Neutrophil (primary cell): ENCODE results near the gene TTR.

Experiments
- H3K27ac ChIP-seq: fragments of 200-600 bp; sonication (generic); 2 replicates; pipeline ENCODE4 v1.5.1; 2016; ENCODE audit warnings: mild to moderate bottlenecking, moderate library complexity
- H3K27me3 ChIP-seq: fragments of 200-600 bp; sonication (generic); 2 replicates; pipeline ENCODE4 v1.6.0; 2016; ENCODE audit warnings: mild to moderate bottlenecking
- H3K36me3 ChIP-seq: fragments of 200-600 bp; sonication (generic); 2 replicates; pipeline ENCODE4 v1.5.1; 2017
- H3K4me1 ChIP-seq, 2 experiments: fragments of 200-600 bp in 1 of 2; sonication (generic) in 1 of 2; 1 replicate in 1 of 2; 2 replicates in 1 of 2; pipeline versions ENCODE4 v1.5.1 to v1.6.1; 2013 to 2016; ENCODE audit warnings: low read depth in 1 of 2, low read length in 1 of 2, mild to moderate bottlenecking in 1 of 2, moderate library complexity in 1 of 2; ENCODE audit not compliant: control insufficient read depth in 1 of 2, insufficient read depth in 1 of 2
- H3K4me3 ChIP-seq, 2 experiments: fragments of 200-600 bp in 1 of 2; sonication (generic) in 1 of 2; 1 replicate in 1 of 2; 2 replicates in 1 of 2; pipeline ENCODE4 v1.5.1; 2013 to 2016; ENCODE audit warnings: low read depth in 1 of 2, low read length in 1 of 2, mild to moderate bottlenecking in 1 of 2, moderate library complexity in 1 of 2
- H3K9me3 ChIP-seq: fragments of 200-600 bp; sonication (generic); 2 replicates; pipeline ENCODE4 v1.5.1; 2016
- TF ChIP-seq, protein P1 (sequence below): fragments of 200-600 bp; sonication (generic); IDR thresholded peaks from 2 replicates; pipeline ENCODE4 v1.5.1; 2016; ENCODE audit warnings: antibody characterized with exemption

The TTR gene

DNA sequence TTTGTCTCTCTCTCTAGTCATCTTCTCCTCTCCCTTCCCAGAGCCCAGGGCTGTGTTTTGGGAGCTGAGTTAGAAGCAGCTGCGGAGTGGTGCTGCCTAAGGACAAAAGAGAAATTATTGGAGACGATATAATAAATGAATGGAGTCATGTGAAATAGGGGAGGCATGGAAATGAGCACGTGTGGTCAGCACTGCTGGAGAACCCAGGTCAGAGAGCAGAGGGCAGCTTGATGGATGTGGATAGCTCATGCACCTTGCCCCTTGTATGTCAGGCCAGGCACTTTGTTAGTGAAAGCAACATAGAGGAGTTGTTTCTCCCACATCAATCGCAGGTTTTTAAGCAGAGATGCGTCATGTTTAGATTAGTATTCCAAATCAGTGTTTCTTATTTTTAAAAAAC is 15.7 kb downstream of the TTR start:
- no peaks in the 10 kb centered on the region for H3K36me3 ChIP-seq
- H3K27ac ChIP-seq: no peak overlapping the region
- H3K4me3 ChIP-seq: no peak overlapping the region
- TF ChIP-seq, protein P1, sequence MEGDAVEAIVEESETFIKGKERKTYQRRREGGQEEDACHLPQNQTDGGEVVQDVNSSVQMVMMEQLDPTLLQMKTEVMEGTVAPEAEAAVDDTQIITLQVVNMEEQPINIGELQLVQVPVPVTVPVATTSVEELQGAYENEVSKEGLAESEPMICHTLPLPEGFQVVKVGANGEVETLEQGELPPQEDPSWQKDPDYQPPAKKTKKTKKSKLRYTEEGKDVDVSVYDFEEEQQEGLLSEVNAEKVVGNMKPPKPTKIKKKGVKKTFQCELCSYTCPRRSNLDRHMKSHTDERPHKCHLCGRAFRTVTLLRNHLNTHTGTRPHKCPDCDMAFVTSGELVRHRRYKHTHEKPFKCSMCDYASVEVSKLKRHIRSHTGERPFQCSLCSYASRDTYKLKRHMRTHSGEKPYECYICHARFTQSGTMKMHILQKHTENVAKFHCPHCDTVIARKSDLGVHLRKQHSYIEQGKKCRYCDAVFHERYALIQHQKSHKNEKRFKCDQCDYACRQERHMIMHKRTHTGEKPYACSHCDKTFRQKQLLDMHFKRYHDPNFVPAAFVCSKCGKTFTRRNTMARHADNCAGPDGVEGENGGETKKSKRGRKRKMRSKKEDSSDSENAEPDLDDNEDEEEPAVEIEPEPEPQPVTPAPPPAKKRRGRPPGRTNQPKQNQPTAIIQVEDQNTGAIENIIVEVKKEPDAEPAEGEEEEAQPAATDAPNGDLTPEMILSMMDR: no peak
- no peaks in the 10 kb centered on the region for H3K4me1 ChIP-seq
- H3K27me3 ChIP-seq: no peaks in the 10 kb centered on the region
- no peaks in the 10 kb centered on the region for H3K9me3 ChIP-seq

DNA sequence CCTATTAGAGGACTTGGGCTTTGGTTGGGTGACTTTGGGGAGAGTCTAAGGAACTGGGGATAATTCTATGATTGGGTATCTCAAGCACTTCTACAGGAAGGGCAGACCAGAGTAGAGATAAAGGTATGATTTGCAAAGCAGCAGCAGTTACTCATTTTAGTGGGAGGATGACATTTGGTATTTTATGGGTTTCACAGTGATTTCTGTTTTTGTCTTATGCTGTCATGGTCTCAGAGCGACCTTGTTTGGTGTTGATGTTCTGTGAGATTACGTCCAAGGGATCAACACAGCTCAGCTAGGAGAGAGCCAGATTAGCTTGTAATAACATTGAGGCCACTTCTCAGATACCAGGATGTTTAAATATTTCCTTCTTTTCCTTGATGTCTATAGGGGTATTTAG is 18.2 kb downstream of the TTR start:
- Histone ChIP-seq H3K27me3 (no peaks in the 10 kb centered on the region), H3K4me1 (no peaks in the 10 kb centered on the region), H3K36me3 (no peaks in the 10 kb centered on the region), H3K4me3 (no peak overlapping the region), H3K9me3 (no peaks in the 10 kb centered on the region), H3K27ac (no peak overlapping the region)
- TF ChIP-seq, protein P1: no peak

DNA sequence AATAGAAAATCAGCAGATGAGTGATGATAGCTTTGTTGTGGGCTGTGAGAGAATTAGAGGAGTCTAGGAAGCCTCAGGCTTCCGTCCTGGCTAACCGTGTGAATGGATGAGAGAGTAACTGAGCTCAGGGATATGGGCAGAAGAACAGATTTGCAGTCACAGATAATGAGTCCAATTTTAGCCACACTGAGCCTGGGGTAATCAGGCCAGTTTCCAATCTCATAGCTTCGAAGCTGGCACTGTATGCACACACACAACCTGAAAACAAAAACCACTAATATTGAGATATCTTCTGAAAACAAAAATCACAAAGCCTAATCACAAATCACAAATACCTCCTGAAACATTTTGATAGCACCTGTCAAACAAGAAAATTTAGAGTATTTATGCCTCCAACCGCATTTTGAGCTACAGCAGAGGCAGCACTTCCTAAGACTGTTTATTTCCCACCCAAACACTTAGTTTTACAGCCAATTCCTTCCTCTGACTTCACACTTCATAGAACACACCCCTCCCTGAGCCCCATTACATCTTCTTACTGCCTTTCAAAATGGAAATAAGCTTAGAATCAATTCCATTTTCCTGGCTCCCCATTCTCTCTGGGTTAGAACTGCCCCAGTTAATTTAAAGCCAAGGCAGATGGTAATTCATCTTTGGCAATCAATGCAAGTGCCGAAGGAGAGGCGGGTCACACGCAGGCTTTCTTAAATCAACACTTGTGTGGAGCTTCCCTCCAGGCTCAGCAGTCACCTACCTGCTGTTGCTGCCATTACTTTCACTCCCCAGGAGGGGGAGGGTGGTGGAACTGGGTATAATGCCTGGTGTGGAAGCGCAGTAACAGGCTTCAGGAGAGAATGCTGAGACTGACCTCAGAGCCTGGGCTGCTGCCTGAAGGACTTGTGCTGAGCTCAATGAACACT is 18.9 kb downstream of the TTR start:
- Histone ChIP-seq H3K27ac (no peak overlapping the region), H3K4me1 (no peaks in the 10 kb centered on the region), H3K36me3 (no peaks in the 10 kb centered on the region), H3K27me3 (no peaks in the 10 kb centered on the region), H3K9me3 (no peaks in the 10 kb centered on the region), H3K4me3 (no peak overlapping the region)
- TF ChIP-seq, protein P1: no peak

DNA sequence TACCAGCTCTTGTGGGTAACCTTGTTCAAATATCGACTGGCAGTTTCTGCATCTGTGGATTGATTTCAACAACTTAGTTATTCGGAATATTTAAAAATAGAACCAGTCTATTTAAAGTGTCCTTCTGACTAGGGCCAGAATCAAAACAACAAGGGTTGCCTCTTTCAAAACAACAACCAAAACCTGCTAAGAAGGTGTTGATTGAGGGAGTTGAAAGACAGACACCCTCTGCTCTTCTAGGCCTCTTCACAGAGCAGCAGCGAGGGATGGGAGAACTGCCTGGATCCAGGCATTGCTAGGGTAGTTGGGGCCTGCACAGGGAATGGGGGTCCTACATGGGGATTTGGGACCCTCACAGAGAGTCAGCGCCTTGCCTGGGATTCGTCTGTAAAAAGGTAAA is 19.8 kb downstream of the TTR start:
- no peaks in the 10 kb centered on the region for H3K36me3 ChIP-seq
- TF ChIP-seq, protein P1: no peak
- no peaks in the 10 kb centered on the region for H3K27me3 ChIP-seq
- no peaks in the 10 kb centered on the region for H3K4me1 ChIP-seq
- no peak overlapping the region for H3K27ac ChIP-seq
- H3K4me3 ChIP-seq: no peak overlapping the region
- H3K9me3 ChIP-seq: no peaks in the 10 kb centered on the region

DNA sequence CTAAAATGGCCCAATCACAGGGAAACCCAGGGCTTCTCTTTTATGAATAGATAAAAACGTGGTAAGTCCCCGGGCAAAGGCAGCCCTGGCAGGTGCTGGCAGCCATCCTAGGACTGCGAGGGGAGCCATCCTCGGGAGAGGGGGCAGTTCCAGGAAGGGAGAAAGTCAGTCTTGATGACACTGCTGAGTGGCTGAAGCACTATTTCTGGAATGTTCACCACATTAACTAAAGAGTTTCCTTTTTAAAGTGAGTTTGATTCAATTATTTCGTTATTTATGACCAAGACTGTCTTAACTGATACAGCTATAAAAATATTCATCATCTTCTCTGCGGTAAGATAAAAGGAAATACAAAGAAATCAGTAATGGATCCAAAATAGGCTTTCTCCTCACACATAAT is 20.4 kb downstream of the TTR start:
- Histone ChIP-seq H3K27ac (no peak overlapping the region), H3K36me3 (no peaks in the 10 kb centered on the region), H3K27me3 (no peaks in the 10 kb centered on the region), H3K4me1 (no peaks in the 10 kb centered on the region), H3K4me3 (no peak overlapping the region), H3K9me3 (no peaks in the 10 kb centered on the region)
- TF ChIP-seq, protein P1: no peak
